Left ventricle myocardium superior (tissue), 1 donor: Measurements from ENCODE around the gene MTARC1. TPM values are rescaled to one million over a fixed set of nuclear protein-coding genes. Genes with fewer than 3 reads are reported as not detected.

Source experiments
- ATAC-seq: fragments of 200-7000 bp; cut with Tn5 transposase; one replicate; pipeline ENCODE4 v1.9.1; 2020; ENCODE audit warnings: mild to moderate bottlenecking, moderate library complexity
- DNase-seq: peaks from one replicate; pipeline ENCODE4 v3.0.0-alpha.2; 2020
- intact Hi-C: fragments of 100-400 bp; cut with micrococcal nuclease; formaldehyde crosslinking; loops from one replicate; pipeline ENCODE4 v1.11.0; 2022
- long read RNA-seq: library from polyadenylated mRNA; unstranded; transcript quantifications from one replicate; pipeline ENCODE4 v2.0.0, GENCODE V29; 2021
- total RNA-seq: library from RNA; stranded (reverse); fragmentation: NEBNext Ultra II Directional; extraction: Animal tissue kit (Norgen Biotek cat#: 25700); gene quantifications from one replicate; pipeline ENCODE4 v1.2.1, GENCODE V29; 2021
- donor health status: DM: no; HTN: yes; CAD: no; lungs with severe emphysema.

The MTARC1 gene
- 3.5 TPM for total RNA-seq
- long read RNA-seq, full-length matches to known transcripts: 5 of 7 reads
- long read RNA-seq, partial matches to known transcripts: 0 of 7 reads
- long read RNA-seq, other reads (novel, unspliced or antisense): 2 of 7 reads

- intact Hi-C loops: no loop called here
- ATAC-seq (peak; percentile 91), DNase-seq (peak; percentile 86)
These were observed at the start of gene MTARC1 for GRCh38 chr1:220786337-220787068. MTARC1 (plus strand) TSS chr1:220786913; CDS start chr1:220786945, 32 bp downstream.

GRCh38 chr1:220741349-220741748, 45.4 kb upstream of the MTARC1 start:
- ATAC-seq (no peak), DNase-seq (no peak)
- intact Hi-C loops: no loop called here

DNA sequence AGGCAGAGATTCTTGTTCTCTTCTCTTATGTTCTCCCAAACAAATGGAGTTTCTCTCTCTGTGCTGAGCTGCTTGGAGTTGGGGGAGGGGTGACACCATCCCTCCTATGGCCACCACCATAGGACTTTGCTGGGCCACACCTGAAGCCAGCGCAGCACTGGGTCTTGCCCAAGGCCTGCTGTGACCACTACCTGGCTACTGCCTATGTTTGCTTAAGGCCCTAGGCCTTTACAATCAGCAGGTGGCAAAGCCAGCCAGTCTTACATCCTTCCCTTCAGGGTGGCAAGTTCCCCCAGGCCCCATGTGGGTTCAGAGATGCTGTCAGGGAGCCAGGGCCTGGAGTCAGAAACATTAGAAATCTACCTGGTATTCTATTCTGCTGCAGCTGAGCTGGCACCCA, 44.9 kb upstream of the MTARC1 start:
- intact Hi-C loops: no loop called here
- DNase-seq (no peak), ATAC-seq (no peak)

DNA sequence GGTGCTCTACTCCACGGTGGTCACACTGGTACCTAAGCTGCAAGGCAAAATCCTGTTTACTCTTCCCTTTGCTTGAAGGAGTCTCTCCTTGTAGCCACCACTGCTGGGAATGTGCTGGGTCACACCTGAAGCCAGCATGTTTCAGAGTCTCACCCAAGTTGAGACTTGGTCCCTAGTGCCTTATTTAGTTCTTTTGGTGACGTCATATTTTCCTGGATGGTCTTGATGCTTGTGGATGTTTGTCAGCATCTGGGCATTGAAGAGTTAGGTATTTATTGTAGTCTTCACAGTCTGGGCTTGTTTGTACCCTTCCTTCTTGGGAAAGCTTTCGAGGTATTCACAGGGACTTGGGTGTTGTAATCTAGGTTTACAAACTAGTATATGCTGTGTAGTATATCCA, 44.2 kb upstream of the MTARC1 start:
- DNase-seq (no peak), ATAC-seq (no peak)
- intact Hi-C loops: no loop called here

DNA sequence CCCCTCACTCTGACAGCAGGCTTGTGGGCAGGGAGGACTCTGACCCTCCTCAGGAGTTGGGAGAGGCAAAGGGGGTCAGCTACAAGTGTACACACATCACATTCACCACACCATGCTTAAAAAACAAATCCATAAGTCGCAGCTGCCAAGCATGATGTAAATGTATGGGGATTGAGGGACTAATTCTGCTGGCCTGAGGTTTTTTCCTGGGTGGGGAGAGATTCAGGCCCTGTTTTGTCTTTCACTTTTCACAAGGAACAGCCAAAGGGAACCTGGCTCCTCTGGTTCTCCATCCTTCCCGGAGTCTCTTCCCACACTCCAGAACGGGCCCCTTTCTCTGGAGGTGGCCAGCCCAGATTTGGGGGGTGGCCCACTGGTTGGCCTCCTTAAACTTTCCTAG, 39.9 kb upstream of the MTARC1 start:
- no peak for DNase-seq
- no peak for ATAC-seq
- intact Hi-C loops: no loop called here

DNA sequence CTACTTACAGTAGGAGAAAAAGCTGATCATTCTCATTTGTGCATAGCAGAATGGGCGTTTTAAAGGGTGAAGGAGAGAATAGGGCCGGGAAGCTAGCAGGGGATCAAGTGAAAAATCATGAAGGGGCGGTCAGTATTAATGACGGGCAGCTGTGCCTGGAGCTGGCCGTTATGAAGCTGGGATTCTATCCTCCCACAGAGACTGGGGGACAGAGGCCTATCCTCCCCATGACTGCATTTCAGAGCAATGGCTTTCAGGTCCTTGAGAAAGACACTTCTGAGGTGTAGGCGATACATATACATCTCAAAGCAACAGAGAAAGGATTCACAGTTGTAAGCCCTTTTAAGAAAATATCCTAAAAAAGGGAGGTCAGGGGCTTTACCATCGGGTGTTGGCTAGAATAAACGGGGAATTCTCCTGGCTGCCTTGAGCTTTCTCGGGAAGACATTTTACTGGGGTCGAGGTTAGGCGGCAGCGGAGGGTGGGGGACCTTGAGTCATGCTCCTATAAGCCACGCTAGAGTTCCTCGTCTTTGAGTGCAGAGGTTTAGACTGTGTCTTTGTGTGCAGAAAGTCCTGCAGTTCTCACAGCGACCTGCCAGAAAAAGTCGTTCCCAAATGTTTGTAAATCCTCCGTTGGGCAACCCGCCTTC, 39.1 kb upstream of the MTARC1 start:
- peak; percentile 25 for ATAC-seq
- intact Hi-C loops: no loop called here

GRCh38 chr1:220748089-220748934, 38.4 kb upstream of the MTARC1 start, which contains the start of gene MTARC2:
MTARC2 (plus strand) TSS chr1:220748322; CDS start chr1:220748532, 210 bp downstream.
- intact Hi-C loops: no loop called here
- ATAC-seq (peak; percentile 97), DNase-seq (peak; percentile 90)

More for the DNA sequence above, 39.1 kb upstream of the MTARC1 start:
- DNase-seq: no peak

- intact Hi-C loops: no loop called here
- ATAC-seq (no peak), DNase-seq (no peak)
These were observed 37.8 kb upstream of the MTARC1 start for GRCh38 chr1:220748936-220749335.

DNA sequence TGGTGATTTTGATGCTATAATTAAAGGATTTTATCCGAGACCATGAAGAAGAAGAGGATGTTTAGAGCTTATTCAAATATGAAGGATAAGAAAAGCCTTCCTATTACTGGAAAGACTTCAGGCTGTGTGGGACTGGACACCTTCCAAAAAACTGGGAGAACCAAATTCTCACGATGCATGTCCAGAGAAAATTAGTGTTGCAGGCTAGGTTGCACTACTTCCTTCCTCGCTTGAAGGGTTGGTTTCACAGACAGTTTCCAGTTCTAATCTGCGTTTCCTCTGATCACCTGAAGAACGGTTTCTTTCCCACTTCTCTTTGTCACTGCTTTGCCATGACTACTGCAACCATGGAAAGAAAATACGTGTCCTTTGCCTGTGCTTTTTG, 36.6 kb upstream of the MTARC1 start:
- no peak for ATAC-seq
- DNase-seq: no peak
- intact Hi-C loops: no loop called here

GRCh38 chr1:220751111-220751510, 35.6 kb upstream of the MTARC1 start:
- intact Hi-C loops: no loop called here
- no peak for ATAC-seq
- DNase-seq: no peak

GRCh38 chr1:220754212-220754917, 32.3 kb upstream of the MTARC1 start:
- intact Hi-C loops: no loop called here
- no peak for DNase-seq
- no peak for ATAC-seq

GRCh38 chr1:220754918-220755295, 31.8 kb upstream of the MTARC1 start:
- no peak for ATAC-seq
- DNase-seq: no peak
- intact Hi-C loops: no loop called here

- ATAC-seq (no peak), DNase-seq (no peak)
- intact Hi-C loops: no loop called here
These were observed 31.4 kb upstream of the MTARC1 start for GRCh38 chr1:220755309-220755708.

DNA sequence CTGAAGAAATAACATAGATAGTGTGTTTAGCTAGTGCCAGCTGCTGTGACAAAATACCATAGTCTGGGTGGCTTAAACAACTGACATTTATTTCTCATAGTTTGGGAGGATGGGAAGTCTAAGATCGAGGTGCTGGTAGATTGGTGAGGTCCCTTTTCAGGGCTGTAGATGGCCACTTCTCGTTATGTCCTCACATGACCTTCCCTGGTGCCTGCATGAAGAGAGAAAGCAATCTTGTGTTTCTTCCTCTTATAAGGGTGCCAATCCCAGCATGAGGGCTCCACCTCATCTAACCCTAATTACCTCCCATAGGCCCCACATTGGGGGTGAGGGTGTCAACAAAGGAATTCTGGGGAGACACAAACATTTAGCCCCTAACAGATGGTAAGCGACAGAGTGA, 29.3 kb upstream of the MTARC1 start:
- DNase-seq (no peak), ATAC-seq (no peak)
- intact Hi-C loops: no loop called here

GRCh38 chr1:220759147-220759546, 27.6 kb upstream of the MTARC1 start:
- ATAC-seq (no peak), DNase-seq (no peak)
- intact Hi-C loops: no loop called here

DNA sequence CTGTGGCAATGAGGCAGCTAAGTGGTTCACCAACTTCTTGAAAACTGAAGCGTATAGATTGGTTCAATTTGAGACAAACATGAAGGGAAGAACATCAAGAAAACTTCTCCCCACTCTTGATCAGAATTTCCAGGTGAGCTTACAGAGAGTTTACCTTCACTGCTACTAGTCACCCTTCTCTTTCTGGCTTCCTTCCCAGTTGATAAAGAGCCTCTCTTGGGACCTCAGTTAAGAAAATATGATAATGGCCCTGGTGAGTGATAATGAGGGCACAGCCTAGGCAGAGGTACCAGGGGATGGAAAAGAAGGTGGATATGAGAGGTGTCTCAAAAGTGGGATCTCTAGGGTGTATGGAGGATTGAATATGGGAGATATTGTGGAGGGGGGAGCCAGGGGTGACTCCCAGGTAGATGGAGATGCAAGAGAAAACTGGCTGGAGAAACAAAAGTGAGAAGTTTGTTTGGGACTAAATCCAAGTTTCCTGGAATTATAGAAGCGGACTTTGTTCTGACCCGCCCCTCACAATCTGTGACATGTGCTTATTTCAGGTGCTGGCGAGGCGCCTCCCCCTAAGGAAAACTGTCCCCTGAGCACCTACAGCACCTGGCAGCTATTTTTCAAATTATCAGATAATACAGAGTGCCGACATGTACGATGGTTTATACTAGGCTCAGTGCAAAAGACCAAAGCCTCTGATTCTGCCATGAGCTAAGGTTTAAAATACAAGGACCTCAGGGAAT, 24.9 kb upstream of the MTARC1 start:
- ATAC-seq: no peak

DNA sequence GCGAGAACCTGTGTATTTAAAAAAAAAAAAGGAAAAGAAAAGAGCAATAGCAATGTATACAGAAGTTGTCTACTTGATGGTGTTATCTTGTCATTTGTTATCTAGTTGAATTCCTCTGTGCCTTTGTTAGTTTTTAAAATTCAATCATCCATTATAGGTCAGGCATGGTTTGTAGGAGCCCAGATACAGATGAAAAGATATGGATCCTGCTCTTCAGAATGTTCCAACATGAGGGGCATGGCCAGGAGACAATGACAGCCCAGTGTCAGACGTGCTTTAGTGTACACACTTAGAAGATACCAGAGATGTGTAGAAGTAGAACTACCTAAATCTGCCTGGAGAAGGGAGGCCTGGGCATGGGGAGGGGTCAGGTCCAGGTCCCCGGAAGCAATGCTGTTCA, 22.0 kb upstream of the MTARC1 start:
- intact Hi-C loops: no loop called here
- ATAC-seq: no peak
- DNase-seq: no peak

More for the DNA sequence above, 24.9 kb upstream of the MTARC1 start:
- intact Hi-C loops: no loop called here
- DNase-seq: no peak

DNA sequence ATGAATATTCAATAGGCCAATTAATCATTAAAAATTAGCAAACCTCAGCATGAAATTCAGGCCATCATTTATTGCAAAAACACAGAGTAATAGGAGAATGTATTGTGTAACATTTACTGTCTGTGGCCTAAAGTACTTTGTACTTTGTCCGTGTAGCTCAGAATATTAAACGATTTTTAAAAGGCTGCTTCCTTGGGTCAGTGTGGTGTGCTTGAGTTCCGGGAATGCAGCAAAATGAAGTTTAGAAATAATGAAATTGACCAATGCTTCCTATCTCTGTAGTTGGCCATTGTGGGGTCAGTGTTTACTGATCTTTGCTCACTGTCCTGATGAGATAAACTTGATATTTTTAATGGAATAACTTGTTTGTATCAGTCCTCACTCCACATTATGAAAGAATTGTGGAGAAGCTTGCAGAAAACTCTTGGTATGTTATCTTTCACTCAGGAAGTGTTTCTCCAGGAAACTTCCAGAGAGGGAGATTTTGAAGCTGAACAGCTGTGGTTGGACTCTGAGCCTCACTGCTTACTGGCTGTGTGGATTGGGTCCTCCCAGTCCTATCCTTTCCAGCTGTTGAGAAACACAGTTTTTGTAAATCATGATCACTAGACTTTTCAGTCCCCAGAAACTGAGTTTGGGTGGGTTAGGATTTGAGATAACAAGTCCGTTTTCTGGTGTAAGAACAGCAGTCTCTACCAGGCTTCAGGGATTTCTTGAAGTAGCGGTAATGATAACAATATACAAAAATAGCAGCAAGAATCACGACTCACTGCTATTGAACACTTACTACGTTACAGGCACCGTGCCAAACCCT, 19.2 kb upstream of the MTARC1 start:
- intact Hi-C loops: no loop called here
- DNase-seq: no peak

More for the DNA sequence above, 19.2 kb upstream of the MTARC1 start:
- ATAC-seq: peak; percentile 93
